ENCODE results near the gene NAA25. TPM values are rescaled to one million over a fixed set of nuclear protein-coding genes. Genes with fewer than 3 reads are reported as not detected.
A peak's percentile ranks its signal among the peaks of the same experiment; 100 is the strongest.

Gene NAA25
- 8.8 and 9.1 TPM in 2 replicates for total RNA-seq (2014; rRNA removed; shearing (Covaris generic); ENCODE audit: low replicate concordance)

DNA sequence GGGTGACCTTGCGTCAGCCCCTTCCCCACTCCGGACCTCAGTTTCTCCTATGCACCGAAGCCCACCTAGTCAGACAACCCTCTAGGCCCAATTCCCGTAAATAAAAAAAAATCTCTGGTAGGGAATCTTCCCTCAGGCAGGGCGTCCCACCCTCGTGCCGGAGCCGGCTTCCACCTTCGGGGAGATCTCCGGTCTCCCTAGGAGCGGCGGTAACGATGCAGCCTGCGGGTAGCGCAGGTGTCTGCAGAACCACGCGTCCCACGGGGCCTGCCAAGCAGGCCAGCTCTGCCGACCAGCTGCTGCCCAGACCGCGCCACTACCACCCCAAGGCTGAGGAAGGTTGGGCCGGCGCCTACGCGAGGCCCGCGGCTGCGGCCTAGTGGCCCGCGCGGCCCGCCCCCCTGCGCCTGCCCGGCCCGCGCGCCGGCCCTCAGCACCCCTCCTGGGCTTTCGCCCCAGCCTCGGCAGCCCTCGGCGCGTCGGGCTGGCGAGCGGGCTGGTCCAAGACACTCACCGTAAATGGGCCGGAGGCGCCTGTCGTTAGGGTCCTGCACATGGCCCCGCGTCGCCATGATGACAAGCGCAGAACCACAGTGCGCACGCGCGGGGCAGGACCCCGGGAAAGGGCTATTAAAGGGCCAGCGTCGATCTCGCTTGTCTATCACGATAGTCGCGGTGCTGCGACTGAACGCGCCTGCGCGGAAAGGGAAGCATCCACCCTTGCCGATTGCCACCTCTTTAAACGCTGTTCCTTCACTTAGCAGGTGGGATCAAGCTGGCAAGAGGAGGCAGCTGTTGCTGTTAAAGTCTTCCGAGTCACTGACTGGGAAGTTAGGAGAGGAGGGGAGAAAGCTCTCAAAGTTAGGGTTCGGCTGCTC, at the start of gene NAA25:
NAA25 (minus strand) TSS at position 582 of the 878 bp plus-strand sequence; CDS start at position 572, 10 bp downstream.
- Histone ChIP-seq H3K4me3 (peak within 1 kb of the TSS; percentile 76), H3K9me3 (no peaks in the 10 kb centered on the region), H3K36me3 (peaks cover 35% of the 10 kb centered on the region), H3K27me3 (no peaks in the 10 kb centered on the region)
- peak; percentile 83 for DNase-seq

DNA sequence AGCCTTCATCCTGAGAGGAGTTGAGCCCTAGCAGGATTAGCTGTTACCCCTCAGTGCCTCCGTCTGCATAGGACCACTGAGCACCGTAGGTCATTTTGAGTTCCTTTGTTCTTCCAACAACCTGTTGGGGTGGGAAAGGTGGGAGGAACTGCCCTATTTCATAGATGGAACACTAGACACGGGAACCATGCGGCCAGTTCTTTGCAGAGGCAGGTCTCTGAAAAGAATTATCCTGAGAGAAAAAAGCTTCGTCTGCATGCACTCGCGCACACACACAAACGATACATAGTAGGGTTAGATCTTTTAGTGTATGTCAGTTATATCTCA, 45.3 kb upstream of the NAA25 start:
- Histone ChIP-seq H3K36me3 (peaks cover 64% of the 10 kb centered on the region), H3K4me3 (no peak overlapping the region), H3K27me3 (no peaks in the 10 kb centered on the region), H3K9me3 (no peaks in the 10 kb centered on the region)
- DNase-seq = no peak

DNA sequence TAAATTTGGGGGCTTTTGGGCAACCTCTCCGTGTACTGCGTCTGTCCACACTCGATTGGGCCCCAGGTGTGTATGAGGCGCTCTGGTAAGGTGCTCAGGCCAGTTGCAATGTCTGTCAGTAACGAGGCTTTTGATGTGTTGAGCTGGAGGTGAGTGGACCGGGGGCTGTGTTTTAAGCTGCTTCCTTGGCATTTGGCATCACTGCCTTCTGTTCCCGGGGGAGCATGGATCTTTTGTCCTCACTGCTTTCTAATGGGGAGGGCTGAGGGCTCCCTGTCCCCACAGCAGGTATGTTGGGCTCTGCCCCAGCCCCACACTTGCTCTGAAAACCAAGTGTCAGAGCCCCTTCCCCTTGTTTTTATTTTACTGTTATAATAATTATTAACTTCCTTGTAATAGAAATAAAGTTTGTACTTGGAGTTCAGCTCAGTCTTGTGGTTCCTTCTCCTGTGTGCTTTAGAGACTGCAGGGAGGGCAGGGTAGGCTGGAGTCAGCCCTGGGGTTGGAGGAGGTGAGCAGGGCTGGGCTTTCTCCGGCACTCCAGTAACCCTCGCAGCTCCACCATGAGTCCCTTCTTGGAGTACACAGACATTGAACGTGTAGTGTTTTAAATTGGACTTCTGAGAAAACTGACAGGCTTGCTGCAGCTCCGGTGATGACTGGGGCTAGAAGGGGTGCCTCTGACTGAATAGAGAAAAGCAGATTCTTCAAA, 44.8 kb upstream of the NAA25 start:
- no peak for DNase-seq
- H3K4me3 ChIP-seq = no peak overlapping the region
- no peaks in the 10 kb centered on the region for H3K9me3 ChIP-seq
- no peaks in the 10 kb centered on the region for H3K27me3 ChIP-seq
- H3K36me3 ChIP-seq = peaks cover 64% of the 10 kb centered on the region

DNA sequence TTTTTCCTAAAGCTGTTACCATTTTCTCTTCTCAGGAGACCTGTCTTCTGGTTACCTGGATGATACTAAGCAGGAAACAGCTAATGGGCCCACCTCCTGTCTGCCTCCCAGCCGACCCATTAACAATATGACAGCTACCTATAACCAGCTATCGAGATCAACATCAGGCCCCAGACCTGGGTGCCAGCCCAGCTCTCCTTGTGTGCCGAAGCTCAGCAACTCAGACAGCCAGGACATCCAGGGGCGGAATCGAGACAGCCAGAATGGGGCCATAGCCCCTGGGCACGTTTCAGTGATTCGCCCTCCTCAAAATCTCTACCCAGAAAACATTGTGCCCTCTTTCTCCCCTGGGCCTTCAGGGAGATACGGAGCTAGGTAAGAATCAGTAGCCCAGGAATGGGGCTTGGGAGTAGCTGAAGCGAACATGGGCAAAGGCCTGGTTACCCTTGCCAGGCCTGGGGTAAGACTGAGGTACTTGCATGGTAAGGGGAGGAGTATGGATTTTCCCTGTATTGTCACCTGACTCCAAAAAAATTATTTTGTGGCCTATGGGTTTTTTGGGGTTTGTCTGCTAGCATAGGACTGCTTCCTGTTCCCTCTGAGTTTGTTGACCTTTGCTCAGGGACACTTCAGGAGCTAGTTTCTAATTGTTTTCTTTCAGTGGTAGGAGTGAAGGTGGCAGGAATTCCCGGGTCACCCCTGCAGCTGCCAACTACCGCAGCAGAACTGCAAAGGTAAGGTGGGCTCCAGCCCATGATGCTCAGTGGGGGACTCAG, 43.4 kb upstream of the NAA25 start:
- Histone ChIP-seq H3K27me3 (no peaks in the 10 kb centered on the region), H3K36me3 (peaks cover 64% of the 10 kb centered on the region), H3K4me3 (no peak overlapping the region), H3K9me3 (no peaks in the 10 kb centered on the region)
- DNase-seq = no peak

DNA sequence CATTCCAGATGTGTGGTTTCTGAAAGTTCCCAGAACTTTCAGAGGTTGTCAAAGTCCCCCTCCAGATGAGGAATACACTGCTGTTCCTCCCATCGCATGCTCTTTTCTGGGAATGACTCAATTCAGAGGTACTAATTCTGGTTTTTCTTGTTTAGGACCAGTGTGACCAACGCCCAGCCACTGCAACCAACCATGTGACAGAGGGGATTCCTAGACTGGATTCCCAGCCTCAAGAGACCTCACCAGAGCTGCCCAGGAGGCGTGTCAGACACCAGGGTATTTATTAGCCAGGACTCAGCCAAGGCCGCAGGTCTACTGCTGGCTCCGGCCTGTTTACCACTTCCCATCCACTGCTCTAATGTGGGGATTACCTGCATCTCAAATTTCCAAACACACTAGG, 41.0 kb upstream of the NAA25 start:
- DNase-seq = no peak
- H3K36me3 ChIP-seq = peaks cover 73% of the 10 kb centered on the region
- H3K4me3 ChIP-seq = no peak overlapping the region
- no peaks in the 10 kb centered on the region for H3K9me3 ChIP-seq
- H3K27me3 ChIP-seq = no peaks in the 10 kb centered on the region

DNA sequence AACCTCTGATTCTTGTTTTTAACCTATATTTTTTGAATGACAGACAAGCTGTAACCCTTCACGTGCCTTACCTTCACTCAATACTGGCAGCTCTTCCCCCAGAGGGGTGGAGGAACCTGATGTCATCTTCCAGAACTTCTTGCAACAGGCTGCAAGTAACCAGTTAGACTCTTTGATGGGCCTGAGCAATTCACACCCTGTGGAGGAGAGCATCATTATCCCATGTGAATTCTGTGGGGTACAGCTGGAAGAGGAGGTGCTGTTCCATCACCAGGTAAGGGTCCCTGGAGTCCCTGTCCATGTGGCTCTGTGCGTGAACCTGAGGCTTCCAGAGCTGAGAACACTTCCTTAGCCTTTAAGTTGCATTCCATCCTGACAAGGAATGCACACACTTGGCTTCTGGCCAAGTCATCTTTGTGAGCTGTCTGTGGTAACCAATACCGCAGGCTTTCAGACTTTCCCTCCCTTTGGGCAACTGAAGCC, 39.5 kb upstream of the NAA25 start:
- no peak overlapping the region for H3K4me3 ChIP-seq
- no peak for DNase-seq
- peaks cover 73% of the 10 kb centered on the region for H3K36me3 ChIP-seq
- no peaks in the 10 kb centered on the region for H3K27me3 ChIP-seq
- no peaks in the 10 kb centered on the region for H3K9me3 ChIP-seq

DNA sequence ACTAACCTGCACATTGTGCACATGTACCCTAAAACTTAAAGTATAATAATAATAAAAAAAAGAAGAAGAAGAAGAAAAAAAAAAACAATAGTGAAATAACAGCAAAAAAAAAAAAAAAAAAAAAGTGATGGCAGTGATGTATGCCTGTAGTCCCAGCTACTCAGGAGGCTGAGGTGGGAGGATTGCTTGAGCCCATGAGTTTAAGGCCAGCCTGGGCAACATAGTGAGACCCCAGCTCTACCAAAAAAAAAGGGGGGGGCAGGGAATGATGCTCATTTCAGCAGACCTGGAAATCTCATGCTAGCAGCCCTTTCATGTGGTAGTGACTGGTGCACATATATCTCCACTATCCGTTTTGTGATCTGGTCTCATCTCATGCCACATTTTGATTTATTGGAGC, 37.5 kb upstream of the NAA25 start:
- Histone ChIP-seq H3K9me3 (no peaks in the 10 kb centered on the region), H3K36me3 (peaks cover 63% of the 10 kb centered on the region), H3K4me3 (no peak overlapping the region), H3K27me3 (no peaks in the 10 kb centered on the region)
- no peak for DNase-seq

DNA sequence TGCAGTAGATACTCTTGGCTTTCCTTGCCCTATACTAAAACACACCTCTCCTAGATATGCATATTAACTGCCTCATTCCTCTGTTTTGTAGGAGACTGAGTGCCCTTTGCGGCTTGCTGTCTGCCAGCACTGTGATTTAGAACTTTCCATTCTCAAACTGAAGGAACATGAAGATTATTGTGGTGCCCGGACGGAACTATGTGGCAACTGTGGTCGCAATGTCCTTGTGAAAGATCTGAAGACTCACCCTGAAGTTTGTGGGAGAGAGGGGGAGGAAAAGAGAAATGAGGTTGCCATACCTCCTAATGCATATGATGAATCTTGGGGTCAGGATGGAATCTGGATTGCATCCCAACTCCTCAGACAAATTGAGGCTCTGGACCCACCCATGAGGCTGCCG, 32.1 kb upstream of the NAA25 start:
- peaks cover 63% of the 10 kb centered on the region for H3K36me3 ChIP-seq
- no peaks in the 10 kb centered on the region for H3K9me3 ChIP-seq
- H3K27me3 ChIP-seq = no peaks in the 10 kb centered on the region
- H3K4me3 ChIP-seq = no peak overlapping the region
- no peak for DNase-seq

DNA sequence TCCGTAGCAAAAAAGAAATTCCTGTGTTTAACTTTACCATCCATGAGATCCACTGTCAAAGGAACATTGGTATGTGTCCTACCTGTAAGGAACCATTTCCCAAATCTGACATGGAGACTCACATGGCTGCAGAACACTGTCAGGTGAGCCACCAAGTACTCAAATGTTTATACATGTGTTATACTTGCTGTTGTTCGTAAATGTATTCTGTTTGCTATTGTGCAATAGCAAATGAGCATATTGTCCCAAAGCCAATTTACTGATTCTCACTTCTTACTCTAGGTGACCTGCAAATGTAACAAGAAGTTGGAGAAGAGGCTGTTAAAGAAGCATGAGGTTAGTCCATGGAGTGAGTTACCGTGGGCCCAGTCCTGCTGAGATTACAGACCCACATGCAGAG, 26.1 kb upstream of the NAA25 start:
- Histone ChIP-seq H3K36me3 (peaks cover 73% of the 10 kb centered on the region), H3K27me3 (no peaks in the 10 kb centered on the region), H3K9me3 (no peaks in the 10 kb centered on the region), H3K4me3 (no peak overlapping the region)
- DNase-seq = no peak

DNA sequence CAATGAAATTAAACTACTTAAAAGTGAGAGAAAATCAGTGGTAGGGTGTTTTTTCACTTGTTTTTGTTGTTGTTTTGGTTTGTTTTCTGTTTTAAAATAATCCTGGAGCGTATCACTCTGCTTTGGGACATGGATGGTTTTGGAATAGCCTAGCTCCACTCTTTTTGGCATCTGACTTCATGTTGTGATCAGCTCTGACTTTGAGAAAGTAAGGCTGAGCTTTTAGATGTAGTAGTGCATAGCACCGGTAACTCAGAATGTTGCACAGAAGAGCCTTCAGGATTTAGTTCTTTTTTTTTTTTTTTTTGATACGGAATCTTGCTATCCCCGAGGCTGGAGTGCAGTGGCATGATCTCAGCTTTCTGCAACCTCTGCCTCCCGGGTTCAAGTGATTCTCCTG, 24.8 kb upstream of the NAA25 start:
- H3K9me3 ChIP-seq = no peaks in the 10 kb centered on the region
- H3K27me3 ChIP-seq = no peaks in the 10 kb centered on the region
- peaks cover 71% of the 10 kb centered on the region for H3K36me3 ChIP-seq
- DNase-seq = no peak
- H3K4me3 ChIP-seq = no peak overlapping the region

DNA sequence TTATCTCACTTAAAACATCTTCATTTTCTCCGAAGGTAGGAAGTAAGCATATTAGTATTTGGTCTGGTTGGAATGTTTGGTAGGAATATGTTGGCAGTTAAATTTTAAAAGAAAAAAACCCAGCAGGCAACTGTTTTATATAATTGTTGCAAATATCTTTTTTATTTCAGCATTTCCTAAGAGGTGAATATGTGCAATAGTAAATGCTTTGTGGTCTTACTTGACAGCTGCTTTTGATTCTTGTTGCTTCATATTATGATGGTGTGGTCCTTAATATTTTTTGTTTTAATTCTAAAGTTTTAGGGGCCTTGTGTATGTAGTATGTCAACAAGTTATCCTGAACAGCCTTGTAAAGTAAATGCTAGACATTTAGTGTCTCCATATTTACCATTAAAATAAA, 23.1 kb upstream of the NAA25 start:
- no peak for DNase-seq
- H3K36me3 ChIP-seq = peaks cover 53% of the 10 kb centered on the region
- H3K4me3 ChIP-seq = no peak overlapping the region
- no peaks in the 10 kb centered on the region for H3K9me3 ChIP-seq
- no peaks in the 10 kb centered on the region for H3K27me3 ChIP-seq

DNA sequence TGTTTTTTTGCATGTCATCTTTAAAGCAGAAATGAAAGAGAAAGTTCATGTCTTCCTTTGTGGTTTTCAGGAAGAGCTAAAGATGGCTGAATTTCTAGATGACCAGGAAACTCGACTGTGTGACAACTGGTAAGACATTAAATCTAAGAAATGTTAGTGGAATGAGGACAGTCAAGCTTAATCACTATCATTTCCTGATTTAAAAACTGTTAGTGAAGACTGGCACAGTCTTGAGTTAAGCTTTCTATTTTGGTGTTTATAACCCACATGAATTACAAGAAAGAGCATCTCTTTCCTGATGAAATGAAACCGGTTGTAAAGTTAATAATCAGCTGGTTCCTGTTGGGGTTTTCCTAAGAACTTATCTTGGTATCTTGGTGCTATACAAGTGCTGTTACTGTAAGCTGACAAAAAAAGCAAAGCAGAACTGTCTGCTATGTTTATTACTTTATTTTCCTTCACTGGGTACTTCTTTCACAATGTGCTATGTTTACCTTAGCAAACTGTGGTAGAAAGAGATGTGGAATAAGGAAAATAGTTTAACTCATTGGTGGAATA, 21.9 kb upstream of the NAA25 start:
- no peaks in the 10 kb centered on the region for H3K9me3 ChIP-seq
- no peak overlapping the region for H3K4me3 ChIP-seq
- no peaks in the 10 kb centered on the region for H3K27me3 ChIP-seq
- DNase-seq = no peak
- H3K36me3 ChIP-seq = peaks cover 46% of the 10 kb centered on the region

DNA sequence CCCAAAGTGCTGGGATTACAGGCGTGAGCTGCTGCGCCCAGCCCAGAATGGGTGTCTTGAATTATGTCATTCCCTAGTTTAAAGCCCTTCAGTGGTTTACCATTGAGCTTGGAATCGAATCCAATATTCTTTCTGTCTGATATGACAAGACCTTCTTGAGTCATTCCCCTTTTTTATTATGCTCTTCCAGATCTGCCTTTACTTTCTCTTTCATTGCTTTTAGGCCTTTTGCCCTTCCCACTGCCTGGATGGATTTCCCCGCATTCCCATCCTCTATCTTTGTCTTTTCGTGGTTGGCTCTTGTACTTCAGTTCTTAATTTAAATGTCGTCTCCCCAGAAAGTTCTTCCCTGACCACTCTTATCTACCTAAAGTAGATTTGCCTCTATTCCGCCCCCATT, 18.3 kb upstream of the NAA25 start:
- peak overlapping the region; percentile 88; the same call in 1 of the 2 replicates for H3K4me3 ChIP-seq
- H3K36me3 ChIP-seq = peaks cover 20% of the 10 kb centered on the region
- H3K9me3 ChIP-seq = no peaks in the 10 kb centered on the region
- no peak for DNase-seq
- no peaks in the 10 kb centered on the region for H3K27me3 ChIP-seq

DNA sequence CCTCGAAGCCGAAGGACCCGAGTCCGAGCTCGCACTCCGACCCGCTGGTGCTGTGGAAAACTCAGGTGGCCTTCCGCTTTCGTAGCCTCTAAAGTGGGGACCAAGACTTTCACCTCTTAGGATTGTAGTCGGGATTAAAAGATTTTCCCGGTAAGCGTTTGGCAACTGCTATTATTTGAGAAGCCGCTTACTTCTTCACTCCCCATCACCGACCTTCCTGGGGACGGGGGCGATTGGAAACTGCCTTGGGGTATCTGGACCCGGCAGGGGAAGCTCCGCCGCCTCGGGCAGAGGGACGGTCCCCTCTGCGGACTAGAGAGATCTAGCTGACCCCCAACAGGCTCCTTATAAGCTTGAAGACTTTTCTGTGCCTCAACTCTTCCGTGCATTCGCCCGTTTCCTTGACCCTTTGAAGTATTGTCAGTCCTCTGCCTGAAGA, 17.4 kb upstream of the NAA25 start:
- H3K36me3 ChIP-seq = peaks cover 11% of the 10 kb centered on the region
- H3K27me3 ChIP-seq = no peaks in the 10 kb centered on the region
- no peak for DNase-seq
- H3K4me3 ChIP-seq = peak overlapping the region; percentile 88
- no peaks in the 10 kb centered on the region for H3K9me3 ChIP-seq

DNA sequence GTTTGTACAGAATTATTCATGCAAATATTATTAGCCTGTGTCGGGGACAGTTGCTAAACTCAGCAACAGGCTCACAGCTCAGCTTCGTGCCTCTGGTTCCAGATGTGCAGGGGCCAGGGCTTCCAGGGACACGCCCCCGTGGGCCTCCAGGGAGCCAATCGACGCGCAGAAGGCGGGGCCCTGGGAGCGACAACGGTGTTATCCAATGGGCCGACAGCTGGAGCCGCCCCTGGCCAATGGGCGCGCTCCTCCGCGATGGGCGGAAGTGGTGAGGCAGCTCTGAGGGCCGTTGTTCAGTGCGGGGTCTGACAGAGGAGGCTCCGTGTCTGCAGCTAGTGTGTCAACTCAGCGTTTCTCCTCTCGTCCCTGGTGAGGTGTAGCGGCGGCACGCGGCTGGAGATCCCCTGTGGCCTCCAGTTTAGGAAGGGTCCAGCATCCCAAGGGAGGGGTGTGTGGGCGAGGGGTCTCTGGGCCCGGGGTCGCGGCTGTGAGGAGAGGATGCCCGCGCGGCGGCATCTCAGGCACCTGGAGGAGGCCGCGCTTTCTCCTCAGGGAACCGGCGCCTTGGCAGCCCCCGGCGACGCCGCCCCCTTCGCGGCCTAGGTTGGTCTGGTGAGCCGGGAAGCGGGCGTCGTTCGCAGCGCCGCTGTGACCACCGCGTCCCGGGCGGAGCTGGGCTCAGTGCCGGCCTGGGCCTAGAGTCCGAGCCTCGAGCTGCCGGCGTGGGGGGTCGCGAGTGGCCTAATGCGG, 16.8 kb upstream of the NAA25 start, which contains the start of gene TRAFD1:
TRAFD1 (plus strand) TSS at position 311 of the 750 bp plus-strand sequence. CDS start 4,963 bp downstream, outside the sequence.
- peak within 1 kb of the TSS; percentile 88 for H3K4me3 ChIP-seq
- H3K9me3 ChIP-seq = no peaks in the 10 kb centered on the region
- H3K36me3 ChIP-seq = peaks cover 5% of the 10 kb centered on the region
- DNase-seq = peak; percentile 98
- no peaks in the 10 kb centered on the region for H3K27me3 ChIP-seq

DNA sequence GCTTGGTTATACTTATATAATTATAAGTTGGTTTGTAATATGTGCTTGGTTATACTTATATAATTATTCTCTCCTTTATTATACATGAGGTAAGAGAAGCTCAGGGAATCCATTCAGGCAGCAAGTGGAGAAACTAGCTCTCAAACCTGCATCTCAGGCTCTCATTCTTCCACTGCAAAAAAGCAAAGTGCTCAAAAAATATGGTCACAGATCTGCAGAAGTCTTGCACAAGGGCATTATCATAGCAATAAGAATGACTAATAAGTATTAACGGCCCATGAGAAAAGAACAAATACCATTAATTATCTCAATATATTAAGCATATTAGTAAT, 16.3 kb upstream of the NAA25 start:
- Histone ChIP-seq H3K4me3 (peak overlapping the region; percentile 88), H3K27me3 (no peaks in the 10 kb centered on the region), H3K36me3 (peaks cover 3% of the 10 kb centered on the region), H3K9me3 (no peaks in the 10 kb centered on the region)
- DNase-seq = no peak

All from MG63 (cell line).